MCF 10A (cell line): Measurements from ENCODE around the gene MVP. TPM values are rescaled to one million over a fixed set of nuclear protein-coding genes. Genes with fewer than 3 reads are reported as not detected.

Source experiments
- BruUV-seq: library from RNA; stranded (reverse); fragments of 400-500 nt; replicated peaks from 2 replicates; lab custom pipeline; 2021; lab: Mats Ljungman, UMichigan
- CTCF ChIA-PET: fragments of 300-600 bp; sonication (Branson Sonifier 250); formaldehyde crosslinking; extraction: SDS; loops from one replicate; lab custom pipeline; 2021; ENCODE audit warnings: antibody characterized with exemption, inconsistent platforms; lab: Yijun Ruan, JAX
- POLR2A ChIA-PET: fragments of 300-600, 350-650 bp; sonication (Branson Sonifier 250); formaldehyde crosslinking; extraction: SDS; loops from one replicate; lab custom pipeline; 2020; ENCODE audit warnings: antibody characterized with exemption, inconsistent platforms; lab: Yijun Ruan, JAX
- DNase-seq: peaks from one replicate; pipeline ENCODE4 v3.0.0-alpha.2; 2018; ENCODE audit not compliant: unreplicated experiment
- H3K27ac Mint-ChIP-seq: one replicate; pipeline ENCODE4 v1.8.0; 2022; ENCODE audit warnings: mild to moderate bottlenecking, low read depth, mixed read lengths; ENCODE audit not compliant: unreplicated experiment
- H3K27me3 Mint-ChIP-seq: one replicate; pipeline ENCODE4 v1.8.0; 2022; ENCODE audit warnings: mixed read lengths; ENCODE audit not compliant: insufficient read depth, unreplicated experiment
- H3K36me3 Mint-ChIP-seq: one replicate; pipeline ENCODE4 v1.8.0; 2022; ENCODE audit warnings: mild to moderate bottlenecking, moderate library complexity, mixed read lengths; ENCODE audit not compliant: insufficient read depth, unreplicated experiment
- H3K4me1 Mint-ChIP-seq: one replicate; pipeline ENCODE4 v1.8.0; 2022; ENCODE audit warnings: mixed read lengths; ENCODE audit not compliant: insufficient read depth, unreplicated experiment
- H3K4me3 Mint-ChIP-seq: one replicate; pipeline ENCODE4 v1.8.0; 2022; ENCODE audit warnings: mild to moderate bottlenecking, moderate library complexity, mixed read lengths; ENCODE audit not compliant: unreplicated experiment
- H3K9me3 Mint-ChIP-seq: one replicate; pipeline ENCODE4 v1.8.0; 2022; ENCODE audit warnings: mixed read lengths; ENCODE audit not compliant: unreplicated experiment
- CTCF ChIP-seq: fragments of 200-600 bp; IDR thresholded peaks from one replicate; pipeline ENCODE4 v1.8.0; 2022; ENCODE audit warnings: antibody characterized with exemption, mild to moderate bottlenecking; ENCODE audit not compliant: unreplicated experiment
- intact Hi-C: fragments of 100-400 bp; cut with micrococcal nuclease; formaldehyde crosslinking; loops from 2 replicates; pipeline ENCODE4 v1.14.1; 2022
- total RNA-seq: library from RNA; stranded (reverse); gene quantifications from 2 replicates; pipeline ENCODE4 v1.2.3, GENCODE V29; 2022

MVP gene
- total RNA-seq, 1 experiment from 2014 or later = 56.5 TPM

GRCh38 chr16:29820730-29821642 is 724 bp downstream of the MVP start:
- no peaks in the 10 kb centered on the region for H3K27me3 Mint-ChIP-seq
- TF ChIP-seq CTCF = no peak
- intact Hi-C loops = loop anchor here (5.0 kb wide), 3 partner anchors 41 to 201 kb away; partner anchors contain the start of genes C16orf92, CDIPT, HIRIP3 and INO80E
- DNase-seq = peak; percentile 66
- H3K27ac Mint-ChIP-seq = peak overlapping the region; percentile 1
- H3K9me3 Mint-ChIP-seq = no peaks in the 10 kb centered on the region
- peaks cover 48% of the 10 kb centered on the region for H3K36me3 Mint-ChIP-seq
- TSS peak; percentile 69 for BruUV-seq
- CTCF ChIA-PET = interaction anchor here (0.5 to 6.2 kb wide), 10 partner anchors 8 to 502 kb away, joined by 3 to 52 read pairs (median 4); partner anchors contain the start of gene MAZ
- H3K4me1 Mint-ChIP-seq = peaks cover 30% of the 10 kb centered on the region
- POLR2A ChIA-PET = interaction anchor here (0.5 to 7.9 kb wide), 23 partner anchors 7 to 1289 kb away, joined by 3 to 120 read pairs (median 6); partner anchors contain the start of genes ALDOA, CDIPT, HIRIP3 and INO80E
- H3K4me3 Mint-ChIP-seq = peak overlapping the region; percentile 62

- H3K4me3 Mint-ChIP-seq = peak overlapping the region; percentile 62
Observed at GRCh38 chr16:29821643-29822115, 1.4 kb downstream of the MVP start.

GRCh38 chr16:29824589-29825144 is 4.4 kb downstream of the MVP start:
- TF ChIP-seq CTCF = no peak
- peak; percentile 77 for DNase-seq
- peaks cover 34% of the 10 kb centered on the region for H3K36me3 Mint-ChIP-seq
- intact Hi-C loops = loop anchor here (5.0 kb wide), 3 partner anchors 38 to 198 kb away; partner anchors contain the start of genes C16orf92, CDIPT, HIRIP3 and INO80E
- H3K27me3 Mint-ChIP-seq = no peaks in the 10 kb centered on the region
- no peaks in the 10 kb centered on the region for H3K9me3 Mint-ChIP-seq
- peak overlapping the region; percentile 47 for H3K4me3 Mint-ChIP-seq
- POLR2A ChIA-PET = interaction anchor here (0.6 to 2.2 kb wide), 6 partner anchors 8 to 181 kb away, joined by 3 to 8 read pairs (median 3); partner anchors contain the start of genes PAGR1 and TAOK2
- BruUV-seq = no TSS peak
- H3K27ac Mint-ChIP-seq = peak overlapping the region; percentile 75
- CTCF ChIA-PET = interaction anchor here (0.7 to 0.8 kb wide), 2 partner anchors 24 to 28 kb away, joined by 3 read pairs; no protein-coding TSS in a partner anchor
- H3K4me1 Mint-ChIP-seq = peaks cover 9% of the 10 kb centered on the region

More at GRCh38 chr16:29821643-29822115, 1.4 kb downstream of the MVP start:
- no TSS peak for BruUV-seq
- POLR2A ChIA-PET = interaction anchor here (0.5 to 7.9 kb wide), 12 partner anchors 11 to 174 kb away, joined by 3 to 120 read pairs (median 10); partner anchors contain the start of genes CDIPT, HIRIP3, INO80E and KCTD13
- peak overlapping the region; percentile 1 for H3K27ac Mint-ChIP-seq
- peak; percentile 78 for DNase-seq
- CTCF ChIA-PET = interaction anchor here (0.6 to 6.2 kb wide), 5 partner anchors 17 to 45 kb away, joined by 3 to 52 read pairs (median 4); no protein-coding TSS in a partner anchor
- H3K9me3 Mint-ChIP-seq = no peaks in the 10 kb centered on the region
- intact Hi-C loops = loop anchor here (5.0 kb wide), 3 partner anchors 41 to 201 kb away; partner anchors contain the start of genes C16orf92, CDIPT, HIRIP3 and INO80E
- peaks cover 30% of the 10 kb centered on the region for H3K4me1 Mint-ChIP-seq
- peaks cover 53% of the 10 kb centered on the region for H3K36me3 Mint-ChIP-seq
- H3K27me3 Mint-ChIP-seq = no peaks in the 10 kb centered on the region
- no peak for TF ChIP-seq CTCF
